Measurements from ENCODE around the gene PMCH. TPM values are rescaled to one million over a fixed set of nuclear protein-coding genes. Genes with fewer than 3 reads are reported as not detected.

PMCH gene
- total RNA-seq = not detected in 2 replicates

GRCh38 chr12:102197789-102198188 lies at the start of gene PMCH:
Gene PMCH (minus strand): TSS chr12:102197833. CDS start chr12:102197770, 63 bp downstream.

Other genes starting within 250 kb of the PMCH start
- gene WASHC3, start 135.8 kb downstream of the PMCH start, total RNA-seq = 65.0 and 68.6 TPM in 2 replicates
- gene NUP37, start 77.7 kb downstream of the PMCH start, total RNA-seq = 21.6 and 27.0 TPM in 2 replicates
- gene PARPBP, start 77.7 kb downstream of the PMCH start, total RNA-seq = 1.1 and 2.9 TPM in 2 replicates